GM12878 (cell line): ENCODE data around the gene TRAFD1. TPM values are rescaled to one million over a fixed set of nuclear protein-coding genes. Genes with fewer than 3 reads are reported as not detected.

ENCODE experiments used
- BACH1 ChIP-seq: fragments of 450-650 bp; IDR thresholded peaks from 2 replicates; pipeline ENCODE4 v1.6.1; 2017; ENCODE audit warnings: mild to moderate bottlenecking, borderline replicate concordance
- CHD1 ChIP-seq: IDR thresholded peaks from 2 replicates; pipeline ENCODE4 v1.6.1; 2012; ENCODE audit warnings: low read depth, low read length, improper control_type of control experiment
- FOXM1 ChIP-seq: IDR thresholded peaks from 2 replicates; pipeline ENCODE4 v1.6.1; 2012; ENCODE audit warnings: low read depth, mild to moderate bottlenecking, inconsistent platforms, low read length, moderate library complexity
- NBN ChIP-seq: fragments of 450-650 bp; IDR thresholded peaks from 2 replicates; pipeline ENCODE4 v1.6.1; 2016
- NFYB ChIP-seq: IDR thresholded peaks from 2 replicates; pipeline ENCODE4 v1.6.1; 2011; ENCODE audit warnings: low read depth, mild to moderate bottlenecking, low read length, improper control_type of control experiment, moderate library complexity; ENCODE audit not compliant: insufficient read depth
- POLR2A ChIP-seq: IDR thresholded peaks from 2 replicates; pipeline ENCODE4 v1.6.1; 2011; ENCODE audit warnings: low read depth, mild to moderate bottlenecking, low read length
- SP1 ChIP-seq: IDR thresholded peaks from one replicate; pipeline ENCODE4 v1.6.1; 2011; ENCODE audit warnings: low read depth, low read length
- polyA plus RNA-seq, 11 experiments: library from polyadenylated mRNA; depleted of rRNA in 4 of 11; unstranded in 6 of 11; stranded (reverse) in 5 of 11; fragments of >200 nt; fragmentation: Nextera tagmentation in 4 of 11; fragmentation: Illumina TruSeq in 1 of 11; extraction: Ambion mirVana in 4 of 11; extraction: Trizol in 1 of 11; gene quantifications; 1 replicate in 1 of 11; 2 replicates in 10 of 11; pipeline versions ENCODE4 v1.2.1 to v1.2.3, GENCODE V29; 2011 to 2016; ENCODE audit warnings: inconsistent platforms in 2 of 11, missing spikeins in 2 of 11, low read depth in 1 of 11
- total RNA-seq, 4 experiments: library from RNA; depleted of rRNA in 3 of 4; stranded (reverse); fragments of >200 nt in 3 of 4; fragmentation: Illumina TruSeq in 1 of 4; extraction: Trizol in 1 of 4; gene quantifications; 2 replicates each; pipeline versions ENCODE4 v1.2.1 to v1.2.3, GENCODE V29; 2013 to 2021
- TF ChIP-seq, protein P1 (sequence below): fragments of 450-650 bp; IDR thresholded peaks from 2 replicates; pipeline ENCODE4 v1.6.1; 2018; ENCODE audit warnings: borderline replicate concordance, mild to moderate bottlenecking; ENCODE audit not compliant: partially characterized antibody
- TF ChIP-seq, protein P2 (sequence below): fragments of 450-650 bp; IDR thresholded peaks from 2 replicates; pipeline ENCODE4 v1.6.1; 2017; ENCODE audit warnings: mild to moderate bottlenecking, moderate library complexity
- TF ChIP-seq, protein P3 (sequence below): fragments of 450-650 bp; formaldehyde crosslinking; IDR thresholded peaks from 2 replicates; pipeline ENCODE4 v1.4.0; 2020; ENCODE audit warnings: mild to moderate bottlenecking, moderate library complexity
- TF ChIP-seq, protein P4 (sequence below): IDR thresholded peaks from 2 replicates; pipeline ENCODE4 v1.6.1; 2011; ENCODE audit warnings: low read depth, mild to moderate bottlenecking, low read length, moderate library complexity, borderline replicate concordance; ENCODE audit errors: extremely low read depth
- TF ChIP-seq, protein P5 (sequence below): fragments of 450-650 bp; IDR thresholded peaks from 2 replicates; pipeline ENCODE4 v1.6.1; 2017; ENCODE audit warnings: mild to moderate bottlenecking, moderate library complexity

Gene TRAFD1
- total and polyA plus RNA-seq, 10 of the 15 experiments (the other 5 are each of a cell fraction or from before 2014, with no cell fraction given), result 37.2 to 55.5 (median 46.2) TPM

DNA sequence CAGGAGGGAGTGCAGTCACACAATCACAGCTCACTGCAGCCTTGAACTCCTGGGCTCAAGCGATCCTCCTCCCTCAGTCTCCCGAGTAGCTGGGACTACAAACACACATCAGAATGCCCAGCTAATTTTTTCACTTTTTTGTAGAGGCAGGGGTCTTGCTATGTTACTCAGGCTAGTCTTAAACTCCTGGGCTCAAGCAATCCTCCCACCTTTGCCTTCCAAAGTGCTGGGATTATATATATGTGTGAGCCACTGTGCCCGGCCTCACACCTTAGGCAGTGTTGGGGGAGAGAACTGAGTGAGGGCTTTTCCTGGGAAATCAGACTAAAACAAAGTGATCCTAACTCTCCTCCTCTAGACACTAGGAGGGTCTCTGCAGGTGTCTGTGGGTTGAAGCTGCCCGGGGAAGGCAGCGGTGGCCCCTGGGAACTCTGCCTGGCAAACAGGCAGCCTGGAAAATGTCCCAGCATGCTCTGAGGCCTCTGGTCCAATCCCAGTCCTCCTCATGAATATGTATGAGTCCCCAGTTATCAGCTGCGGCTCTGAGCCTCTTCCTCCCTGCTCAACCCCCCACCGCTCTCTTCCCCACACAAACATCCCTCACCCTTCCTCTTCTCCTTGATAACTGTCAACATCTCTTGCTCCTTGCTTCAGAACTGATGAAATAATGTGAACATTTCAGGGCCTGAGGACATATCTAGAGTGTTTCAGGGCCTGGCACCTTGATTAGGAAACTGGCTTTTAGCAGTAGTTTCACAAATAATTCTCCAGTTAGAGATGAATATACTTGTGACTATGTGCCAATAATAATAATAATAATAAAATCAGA is 8.9 kb upstream of the TRAFD1 start (continued):
- TF ChIP-seq, protein P1, sequence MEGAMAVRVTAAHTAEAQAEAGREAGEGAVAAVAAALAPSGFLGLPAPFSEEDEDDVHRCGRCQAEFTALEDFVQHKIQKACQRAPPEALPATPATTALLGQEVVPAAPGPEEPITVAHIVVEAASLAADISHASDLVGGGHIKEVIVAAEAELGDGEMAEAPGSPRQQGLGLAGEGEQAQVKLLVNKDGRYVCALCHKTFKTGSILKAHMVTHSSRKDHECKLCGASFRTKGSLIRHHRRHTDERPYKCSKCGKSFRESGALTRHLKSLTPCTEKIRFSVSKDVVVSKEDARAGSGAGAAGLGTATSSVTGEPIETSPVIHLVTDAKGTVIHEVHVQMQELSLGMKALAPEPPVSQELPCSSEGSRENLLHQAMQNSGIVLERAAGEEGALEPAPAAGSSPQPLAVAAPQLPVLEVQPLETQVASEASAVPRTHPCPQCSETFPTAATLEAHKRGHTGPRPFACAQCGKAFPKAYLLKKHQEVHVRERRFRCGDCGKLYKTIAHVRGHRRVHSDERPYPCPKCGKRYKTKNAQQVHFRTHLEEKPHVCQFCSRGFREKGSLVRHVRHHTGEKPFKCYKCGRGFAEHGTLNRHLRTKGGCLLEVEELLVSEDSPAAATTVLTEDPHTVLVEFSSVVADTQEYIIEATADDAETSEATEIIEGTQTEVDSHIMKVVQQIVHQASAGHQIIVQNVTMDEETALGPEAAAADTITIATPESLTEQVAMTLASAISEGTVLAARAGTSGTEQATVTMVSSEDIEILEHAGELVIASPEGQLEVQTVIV, result no peak
- TF ChIP-seq CHD1 (no peak), NBN (0 out of 2 replicates have a peak, but pooled peaks have one; percentile 24), BACH1 (no peak), FOXM1 (no peak), POLR2A (no peak), NFYB (0 out of 2 replicates have a peak, but pooled peaks have one; percentile 29), SP1 (no peak)
- TF ChIP-seq, protein P2, sequence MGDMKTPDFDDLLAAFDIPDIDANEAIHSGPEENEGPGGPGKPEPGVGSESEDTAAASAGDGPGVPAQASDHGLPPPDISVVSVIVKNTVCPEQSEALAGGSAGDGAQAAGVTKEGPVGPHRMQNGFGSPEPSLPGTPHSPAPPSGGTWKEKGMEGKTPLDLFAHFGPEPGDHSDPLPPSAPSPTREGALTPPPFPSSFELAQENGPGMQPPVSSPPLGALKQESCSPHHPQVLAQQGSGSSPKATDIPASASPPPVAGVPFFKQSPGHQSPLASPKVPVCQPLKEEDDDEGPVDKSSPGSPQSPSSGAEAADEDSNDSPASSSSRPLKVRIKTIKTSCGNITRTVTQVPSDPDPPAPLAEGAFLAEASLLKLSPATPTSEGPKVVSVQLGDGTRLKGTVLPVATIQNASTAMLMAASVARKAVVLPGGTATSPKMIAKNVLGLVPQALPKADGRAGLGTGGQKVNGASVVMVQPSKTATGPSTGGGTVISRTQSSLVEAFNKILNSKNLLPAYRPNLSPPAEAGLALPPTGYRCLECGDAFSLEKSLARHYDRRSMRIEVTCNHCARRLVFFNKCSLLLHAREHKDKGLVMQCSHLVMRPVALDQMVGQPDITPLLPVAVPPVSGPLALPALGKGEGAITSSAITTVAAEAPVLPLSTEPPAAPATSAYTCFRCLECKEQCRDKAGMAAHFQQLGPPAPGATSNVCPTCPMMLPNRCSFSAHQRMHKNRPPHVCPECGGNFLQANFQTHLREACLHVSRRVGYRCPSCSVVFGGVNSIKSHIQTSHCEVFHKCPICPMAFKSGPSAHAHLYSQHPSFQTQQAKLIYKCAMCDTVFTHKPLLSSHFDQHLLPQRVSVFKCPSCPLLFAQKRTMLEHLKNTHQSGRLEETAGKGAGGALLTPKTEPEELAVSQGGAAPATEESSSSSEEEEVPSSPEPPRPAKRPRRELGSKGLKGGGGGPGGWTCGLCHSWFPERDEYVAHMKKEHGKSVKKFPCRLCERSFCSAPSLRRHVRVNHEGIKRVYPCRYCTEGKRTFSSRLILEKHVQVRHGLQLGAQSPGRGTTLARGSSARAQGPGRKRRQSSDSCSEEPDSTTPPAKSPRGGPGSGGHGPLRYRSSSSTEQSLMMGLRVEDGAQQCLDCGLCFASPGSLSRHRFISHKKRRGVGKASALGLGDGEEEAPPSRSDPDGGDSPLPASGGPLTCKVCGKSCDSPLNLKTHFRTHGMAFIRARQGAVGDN, result peak; percentile 76
- TF ChIP-seq, protein P3, sequence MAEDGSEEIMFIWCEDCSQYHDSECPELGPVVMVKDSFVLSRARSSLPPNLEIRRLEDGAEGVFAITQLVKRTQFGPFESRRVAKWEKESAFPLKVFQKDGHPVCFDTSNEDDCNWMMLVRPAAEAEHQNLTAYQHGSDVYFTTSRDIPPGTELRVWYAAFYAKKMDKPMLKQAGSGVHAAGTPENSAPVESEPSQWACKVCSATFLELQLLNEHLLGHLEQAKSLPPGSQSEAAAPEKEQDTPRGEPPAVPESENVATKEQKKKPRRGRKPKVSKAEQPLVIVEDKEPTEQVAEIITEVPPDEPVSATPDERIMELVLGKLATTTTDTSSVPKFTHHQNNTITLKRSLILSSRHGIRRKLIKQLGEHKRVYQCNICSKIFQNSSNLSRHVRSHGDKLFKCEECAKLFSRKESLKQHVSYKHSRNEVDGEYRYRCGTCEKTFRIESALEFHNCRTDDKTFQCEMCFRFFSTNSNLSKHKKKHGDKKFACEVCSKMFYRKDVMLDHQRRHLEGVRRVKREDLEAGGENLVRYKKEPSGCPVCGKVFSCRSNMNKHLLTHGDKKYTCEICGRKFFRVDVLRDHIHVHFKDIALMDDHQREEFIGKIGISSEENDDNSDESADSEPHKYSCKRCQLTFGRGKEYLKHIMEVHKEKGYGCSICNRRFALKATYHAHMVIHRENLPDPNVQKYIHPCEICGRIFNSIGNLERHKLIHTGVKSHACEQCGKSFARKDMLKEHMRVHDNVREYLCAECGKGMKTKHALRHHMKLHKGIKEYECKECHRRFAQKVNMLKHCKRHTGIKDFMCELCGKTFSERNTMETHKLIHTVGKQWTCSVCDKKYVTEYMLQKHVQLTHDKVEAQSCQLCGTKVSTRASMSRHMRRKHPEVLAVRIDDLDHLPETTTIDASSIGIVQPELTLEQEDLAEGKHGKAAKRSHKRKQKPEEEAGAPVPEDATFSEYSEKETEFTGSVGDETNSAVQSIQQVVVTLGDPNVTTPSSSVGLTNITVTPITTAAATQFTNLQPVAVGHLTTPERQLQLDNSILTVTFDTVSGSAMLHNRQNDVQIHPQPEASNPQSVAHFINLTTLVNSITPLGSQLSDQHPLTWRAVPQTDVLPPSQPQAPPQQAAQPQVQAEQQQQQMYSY (CRISPR knock-in tag), result no peak
- TF ChIP-seq, protein P4, sequence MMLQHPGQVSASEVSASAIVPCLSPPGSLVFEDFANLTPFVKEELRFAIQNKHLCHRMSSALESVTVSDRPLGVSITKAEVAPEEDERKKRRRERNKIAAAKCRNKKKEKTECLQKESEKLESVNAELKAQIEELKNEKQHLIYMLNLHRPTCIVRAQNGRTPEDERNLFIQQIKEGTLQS, result no peak
- TF ChIP-seq, protein P5, sequence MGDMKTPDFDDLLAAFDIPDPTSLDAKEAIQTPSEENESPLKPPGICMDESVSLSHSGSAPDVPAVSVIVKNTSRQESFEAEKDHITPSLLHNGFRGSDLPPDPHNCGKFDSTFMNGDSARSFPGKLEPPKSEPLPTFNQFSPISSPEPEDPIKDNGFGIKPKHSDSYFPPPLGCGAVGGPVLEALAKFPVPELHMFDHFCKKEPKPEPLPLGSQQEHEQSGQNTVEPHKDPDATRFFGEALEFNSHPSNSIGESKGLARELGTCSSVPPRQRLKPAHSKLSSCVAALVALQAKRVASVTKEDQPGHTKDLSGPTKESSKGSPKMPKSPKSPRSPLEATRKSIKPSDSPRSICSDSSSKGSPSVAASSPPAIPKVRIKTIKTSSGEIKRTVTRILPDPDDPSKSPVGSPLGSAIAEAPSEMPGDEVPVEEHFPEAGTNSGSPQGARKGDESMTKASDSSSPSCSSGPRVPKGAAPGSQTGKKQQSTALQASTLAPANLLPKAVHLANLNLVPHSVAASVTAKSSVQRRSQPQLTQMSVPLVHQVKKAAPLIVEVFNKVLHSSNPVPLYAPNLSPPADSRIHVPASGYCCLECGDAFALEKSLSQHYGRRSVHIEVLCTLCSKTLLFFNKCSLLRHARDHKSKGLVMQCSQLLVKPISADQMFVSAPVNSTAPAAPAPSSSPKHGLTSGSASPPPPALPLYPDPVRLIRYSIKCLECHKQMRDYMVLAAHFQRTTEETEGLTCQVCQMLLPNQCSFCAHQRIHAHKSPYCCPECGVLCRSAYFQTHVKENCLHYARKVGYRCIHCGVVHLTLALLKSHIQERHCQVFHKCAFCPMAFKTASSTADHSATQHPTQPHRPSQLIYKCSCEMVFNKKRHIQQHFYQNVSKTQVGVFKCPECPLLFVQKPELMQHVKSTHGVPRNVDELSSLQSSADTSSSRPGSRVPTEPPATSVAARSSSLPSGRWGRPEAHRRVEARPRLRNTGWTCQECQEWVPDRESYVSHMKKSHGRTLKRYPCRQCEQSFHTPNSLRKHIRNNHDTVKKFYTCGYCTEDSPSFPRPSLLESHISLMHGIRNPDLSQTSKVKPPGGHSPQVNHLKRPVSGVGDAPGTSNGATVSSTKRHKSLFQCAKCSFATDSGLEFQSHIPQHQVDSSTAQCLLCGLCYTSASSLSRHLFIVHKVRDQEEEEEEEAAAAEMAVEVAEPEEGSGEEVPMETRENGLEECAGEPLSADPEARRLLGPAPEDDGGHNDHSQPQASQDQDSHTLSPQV, result no peak
